ENCODE data around the gene CERS6.

The CERS6 gene

GRCh38 chr2:168814046-168814445 is 358.0 kb downstream of the CERS6 start:
- DNase-seq, result no peak

GRCh38 chr2:168814939-168815907 is 359.2 kb downstream of the CERS6 start:
- DNase-seq, result no peak

GRCh38 chr2:168816369-168816768 is 360.3 kb downstream of the CERS6 start:
- DNase-seq, result no peak

GRCh38 chr2:168819050-168819715 is 363.1 kb downstream of the CERS6 start:
- no peak for DNase-seq

- no peak for DNase-seq
Observed at GRCh38 chr2:168819829-168820489, 363.9 kb downstream of the CERS6 start.

GRCh38 chr2:168821577-168821976 is 365.5 kb downstream of the CERS6 start:
- DNase-seq, result no peak

- DNase-seq, result no peak
Observed at GRCh38 chr2:168821992-168822391, 365.9 kb downstream of the CERS6 start.

Data from activated CD8-positive, alpha-beta memory T cell treated with anti-CD3 and anti-CD28 coated beads, Interleukin-2, amount 50 U/mL, for 4 hours (primary cell).